HG03135 (cell line): ENCODE results near the gene SLK.

Experiments
- ATAC-seq: cut with Tn5 transposase; IDR thresholded peaks from one replicate; pipeline ENCODE4 v1.9.1; 2021; ENCODE audit warnings: mild to moderate bottlenecking, moderate library complexity; ENCODE audit not compliant: unreplicated experiment

The SLK gene

DNA sequence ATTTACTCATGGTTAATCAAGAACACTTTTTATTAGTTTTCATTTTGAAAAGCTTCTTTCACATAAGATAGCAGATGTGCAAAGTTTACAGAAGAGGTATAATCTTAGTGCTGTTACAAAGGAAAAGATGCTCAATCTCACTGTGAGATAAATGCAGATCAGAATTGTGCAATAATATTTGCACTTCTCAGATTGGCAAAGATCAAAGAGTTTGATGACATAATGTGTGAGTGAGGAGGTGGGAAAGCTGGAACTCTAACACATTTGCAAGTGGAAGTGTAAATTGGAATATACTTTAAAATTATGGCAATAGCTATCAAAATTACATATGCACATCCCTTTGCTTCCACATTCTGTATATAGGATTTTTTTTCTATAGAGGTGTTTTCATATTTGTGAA, 27.4 kb upstream of the SLK start:
- no peak for ATAC-seq

DNA sequence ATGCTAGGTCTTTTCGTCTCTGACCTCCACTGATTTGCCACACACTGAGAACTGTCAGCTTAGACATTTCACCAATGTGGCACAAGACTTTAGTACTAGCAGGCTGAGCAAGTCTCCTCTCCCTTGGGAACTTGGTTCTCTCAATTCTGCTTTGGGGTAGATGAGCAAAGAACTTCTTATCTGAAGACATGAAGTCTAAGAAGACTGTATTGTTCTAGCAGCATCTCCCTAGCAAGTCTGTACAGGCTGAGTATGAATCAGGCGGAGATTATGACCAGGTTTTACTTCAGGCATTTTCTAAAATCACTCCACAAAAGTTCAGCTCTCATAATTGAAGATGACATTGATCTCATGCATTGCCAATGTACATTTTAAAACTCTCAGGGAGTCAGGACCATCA, 25.1 kb upstream of the SLK start:
- ATAC-seq, result no peak

DNA sequence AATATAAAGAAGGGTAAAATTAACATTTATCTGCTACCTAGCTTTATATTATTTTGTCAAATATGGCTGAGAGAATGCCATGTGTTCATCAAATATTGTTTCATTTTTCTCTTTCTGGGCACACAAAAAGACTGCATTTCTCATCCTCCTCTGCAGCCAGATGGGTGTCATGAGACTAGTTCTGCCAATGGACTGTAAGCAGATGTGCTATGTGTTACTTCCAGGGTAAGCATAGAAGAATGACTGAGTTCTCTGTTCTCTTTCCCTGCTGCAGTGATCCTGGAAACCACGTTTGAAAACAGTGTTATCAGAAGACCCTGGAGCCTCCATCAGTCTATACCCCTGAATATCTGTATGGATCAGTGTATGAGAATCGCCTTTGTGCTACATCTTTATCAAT, 24.1 kb upstream of the SLK start:
- ATAC-seq, result no peak

DNA sequence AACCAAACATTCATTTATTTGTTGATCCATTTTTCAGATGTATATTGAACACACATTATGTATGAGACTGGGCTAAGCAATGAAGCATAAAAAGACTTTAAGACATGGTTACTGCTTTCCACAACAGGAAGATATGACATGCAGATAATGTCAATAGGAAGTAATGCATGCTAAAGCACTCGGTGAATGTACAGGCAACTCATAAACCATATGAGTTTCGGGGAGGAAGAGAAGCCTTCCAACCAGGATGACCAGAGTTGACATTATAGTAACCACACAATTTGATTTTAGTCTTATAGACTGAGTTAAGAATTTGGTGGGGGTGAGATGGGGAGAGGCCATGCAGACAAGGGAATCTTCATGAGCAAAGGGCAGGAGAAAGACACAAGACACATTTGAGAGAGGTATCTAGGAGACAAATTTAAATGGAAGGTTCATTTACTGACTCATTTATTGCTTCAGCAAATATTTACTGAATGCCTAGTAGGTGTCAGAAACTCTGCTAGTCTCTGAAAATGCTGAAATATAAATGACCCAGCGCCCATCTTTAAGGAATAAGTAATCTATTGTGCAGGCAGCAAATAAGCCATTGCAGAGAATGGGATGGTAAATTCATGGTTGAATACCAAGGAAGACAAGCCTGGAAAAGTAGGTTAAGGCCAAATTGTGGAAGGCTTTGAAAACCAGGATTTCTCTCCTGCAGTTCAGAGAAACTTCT, 19.0 kb upstream of the SLK start:
- ATAC-seq, result no peak

DNA sequence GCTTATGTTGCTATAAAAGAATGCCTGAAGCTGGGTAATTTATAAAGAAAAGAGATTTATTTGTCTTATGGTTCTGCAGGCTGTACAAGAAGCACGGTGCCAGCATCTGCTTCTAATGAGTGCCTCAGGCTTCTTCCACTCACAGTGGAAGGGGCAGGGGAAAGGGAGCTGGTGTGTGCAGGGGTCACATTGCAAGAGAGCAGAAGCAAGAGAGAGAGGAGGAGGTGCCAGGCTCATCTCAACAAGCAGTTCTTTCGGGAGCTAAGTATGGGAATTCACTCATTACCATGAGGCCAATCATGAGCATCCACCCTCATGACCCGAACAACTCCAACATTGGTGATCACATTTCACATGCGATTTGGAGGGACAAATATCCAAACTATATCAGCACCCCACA, 17.2 kb upstream of the SLK start:
- no peak for ATAC-seq

DNA sequence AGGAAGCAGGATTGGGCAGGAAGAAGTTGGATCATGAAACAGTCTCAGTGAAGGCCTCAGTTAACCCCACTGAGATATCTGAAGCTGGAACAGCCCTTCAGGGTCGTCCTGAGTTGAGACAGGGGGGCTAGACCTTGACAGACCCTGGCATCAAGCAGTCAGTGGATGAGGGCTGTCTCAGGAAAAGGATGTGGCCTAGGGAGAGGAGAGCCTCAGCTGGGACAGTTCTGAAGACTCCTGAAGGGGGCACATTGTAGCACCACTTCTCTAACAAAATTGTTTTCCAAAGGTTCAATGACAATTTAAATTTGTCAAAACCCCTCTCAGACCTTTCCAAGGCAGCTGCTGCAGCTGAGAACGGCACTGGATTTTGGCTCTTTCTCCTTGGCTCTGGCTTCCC, 15.8 kb upstream of the SLK start:
- ATAC-seq, result no peak

DNA sequence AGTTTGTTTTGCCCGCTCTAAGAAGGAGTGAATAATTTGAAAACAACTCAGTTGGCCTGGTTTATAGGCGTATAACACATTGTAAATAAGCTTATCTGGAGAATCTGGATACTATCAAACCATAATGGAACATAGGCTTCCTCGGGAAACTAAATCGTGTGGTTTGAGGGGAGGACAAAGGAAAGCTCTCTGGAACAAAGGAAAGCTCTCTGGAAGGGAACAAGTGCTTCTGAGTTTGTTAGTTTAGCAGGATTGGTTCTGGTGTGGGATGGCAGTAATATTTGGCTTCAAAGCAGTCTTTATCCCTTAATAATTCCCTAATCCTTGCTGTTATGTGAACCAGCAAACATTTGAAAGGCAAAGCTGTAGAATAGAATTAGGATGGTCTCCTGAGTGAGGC, 15.0 kb upstream of the SLK start:
- no peak for ATAC-seq

DNA sequence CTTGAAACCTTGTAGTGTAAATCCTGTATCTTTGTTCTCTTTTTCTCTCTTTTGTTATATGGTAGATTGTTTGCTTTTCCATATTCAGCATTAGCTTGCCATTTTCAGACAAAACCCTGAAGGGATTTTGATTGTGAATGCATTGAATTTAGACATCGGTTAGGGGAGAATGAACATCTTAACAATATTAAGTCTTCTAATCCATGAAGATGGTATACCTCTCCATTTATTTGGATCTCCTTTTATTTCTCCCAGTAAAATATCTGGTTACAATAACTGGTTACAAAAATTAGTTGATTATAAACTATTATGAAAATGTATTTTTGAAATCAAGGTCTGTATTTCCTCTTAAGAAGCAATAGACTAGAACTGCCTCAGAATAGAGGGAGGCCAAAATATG, 12.4 kb upstream of the SLK start:
- ATAC-seq, result no peak

DNA sequence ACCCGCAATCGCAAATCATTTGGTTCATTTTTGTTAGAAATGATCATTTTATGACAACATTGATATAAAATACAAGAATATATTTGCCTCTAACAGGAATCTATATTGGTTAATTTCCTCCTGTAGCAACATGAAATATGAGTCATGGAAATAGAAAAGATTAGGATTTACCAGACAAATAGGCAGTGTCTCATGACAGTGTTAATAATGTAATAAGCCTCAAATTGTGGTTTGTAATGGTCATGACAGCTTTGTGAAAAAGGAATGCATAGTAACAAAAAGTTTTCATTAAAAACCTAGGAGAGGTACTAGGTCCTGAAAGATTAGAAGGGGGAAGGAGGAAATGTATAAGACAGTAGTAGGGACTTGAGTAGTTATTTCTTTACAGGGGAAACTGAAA, 7.9 kb upstream of the SLK start:
- ATAC-seq, result no peak

DNA sequence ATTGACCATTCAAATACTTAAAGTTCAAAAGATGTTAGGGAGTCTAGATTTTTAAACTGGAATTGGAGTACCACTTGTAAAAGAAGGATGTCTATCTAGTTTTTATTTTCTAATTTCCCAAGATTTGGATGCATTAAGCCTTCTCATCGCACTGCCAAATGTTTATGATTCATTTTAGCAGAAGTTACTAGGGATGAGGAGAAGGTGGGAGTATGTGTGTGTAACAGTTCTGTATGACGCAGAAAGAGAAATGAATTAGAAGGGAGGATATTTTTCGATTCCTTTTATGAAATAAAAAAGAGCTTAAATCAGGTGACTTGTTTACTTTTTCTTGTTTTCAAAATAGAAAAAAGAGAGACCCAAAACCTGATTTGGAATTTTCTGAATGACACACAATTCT, 6.8 kb upstream of the SLK start:
- ATAC-seq, result no peak

DNA sequence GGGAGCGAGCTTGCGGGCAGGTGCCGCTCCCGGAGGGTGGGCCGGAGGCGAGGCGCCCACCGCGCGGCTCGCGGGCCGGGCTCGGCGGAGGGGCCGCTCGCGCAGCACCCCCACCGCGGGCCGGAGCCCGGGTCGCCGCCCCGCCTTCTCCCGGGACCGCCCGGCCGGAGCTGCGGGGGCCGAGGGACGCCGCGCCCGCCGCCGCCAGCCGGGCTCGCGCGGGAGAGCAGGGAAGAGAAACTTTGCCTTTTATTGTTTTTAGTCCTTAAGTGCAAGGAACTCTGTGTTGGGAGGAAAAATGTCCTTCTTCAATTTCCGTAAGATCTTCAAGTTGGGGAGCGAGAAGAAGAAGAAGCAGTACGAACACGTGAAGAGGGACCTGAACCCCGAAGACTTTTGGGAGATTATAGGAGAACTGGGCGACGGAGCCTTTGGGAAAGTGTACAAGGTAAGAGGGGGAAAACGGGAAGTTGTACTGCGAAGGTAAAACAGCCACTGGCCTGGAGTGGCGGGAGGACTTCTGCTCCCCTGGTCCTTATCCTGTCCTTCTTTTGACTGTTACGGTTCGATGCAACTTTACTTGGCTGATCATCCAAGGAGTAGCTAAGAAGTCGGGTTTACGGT, 620 bp downstream of the SLK start:
- ATAC-seq, result peak; percentile 41

DNA sequence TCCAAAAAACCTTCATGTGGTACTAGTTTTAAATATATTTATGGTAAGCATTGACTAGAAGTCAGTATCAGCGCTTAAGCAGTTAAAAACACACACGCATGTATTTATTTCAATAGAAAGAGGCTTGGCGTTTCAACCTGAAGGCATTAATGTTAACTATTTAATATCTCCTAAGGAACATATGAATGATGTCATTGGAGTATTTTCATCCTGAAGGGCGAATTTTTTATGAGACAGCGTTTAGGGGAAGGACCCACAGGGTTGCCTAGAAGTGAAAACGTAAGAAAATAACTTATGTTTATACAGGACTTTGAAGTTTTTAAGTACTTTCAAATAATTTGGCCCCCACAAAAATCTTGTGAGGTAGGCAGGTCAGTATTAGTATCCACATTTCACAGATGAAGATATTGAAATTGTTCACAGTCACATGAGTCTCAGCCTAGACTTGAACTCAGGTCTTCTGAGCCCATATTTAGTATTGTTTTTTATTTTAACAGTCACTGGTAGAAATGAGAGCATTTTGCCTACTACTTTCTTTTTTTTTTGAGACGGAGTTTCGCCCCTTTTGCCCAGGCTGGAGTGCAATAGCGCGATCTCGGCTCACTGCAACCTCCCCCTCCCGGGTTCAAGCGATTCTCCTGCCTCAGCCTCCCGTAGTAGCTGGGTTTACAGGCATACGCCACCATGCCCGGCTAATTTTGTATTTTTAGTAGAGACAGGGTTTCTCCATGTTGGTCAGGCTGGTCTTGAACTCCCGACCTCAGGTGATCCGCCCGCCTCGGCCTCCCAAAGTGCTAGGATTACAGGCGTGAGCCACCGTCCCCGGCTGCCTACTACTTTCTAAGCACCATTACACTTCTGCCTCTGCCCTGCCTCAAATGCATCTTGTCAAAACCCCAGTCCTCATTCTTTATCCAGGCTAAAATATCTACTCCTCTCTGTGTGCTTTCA, 1.8 kb downstream of the SLK start:
- ATAC-seq, result no peak

DNA sequence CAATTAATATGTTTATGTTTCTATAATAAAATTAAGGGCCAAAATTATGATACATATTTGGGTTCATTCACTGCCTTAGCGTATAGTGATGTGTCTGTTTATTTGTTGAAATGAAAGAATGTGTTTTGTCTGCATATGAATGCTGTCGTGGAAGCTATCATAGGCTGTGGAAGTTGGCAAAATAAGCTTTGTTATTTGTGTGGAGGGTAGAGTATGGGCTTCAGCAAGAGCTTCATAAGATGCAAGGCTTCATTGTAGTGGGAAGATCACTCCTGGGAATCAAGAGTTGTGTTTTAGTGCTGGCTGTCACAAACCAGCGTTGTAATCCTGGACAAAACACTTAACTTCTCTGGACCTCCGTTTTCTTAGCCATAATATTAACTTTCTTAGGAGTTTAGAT, 2.5 kb downstream of the SLK start:
- ATAC-seq, result no peak

DNA sequence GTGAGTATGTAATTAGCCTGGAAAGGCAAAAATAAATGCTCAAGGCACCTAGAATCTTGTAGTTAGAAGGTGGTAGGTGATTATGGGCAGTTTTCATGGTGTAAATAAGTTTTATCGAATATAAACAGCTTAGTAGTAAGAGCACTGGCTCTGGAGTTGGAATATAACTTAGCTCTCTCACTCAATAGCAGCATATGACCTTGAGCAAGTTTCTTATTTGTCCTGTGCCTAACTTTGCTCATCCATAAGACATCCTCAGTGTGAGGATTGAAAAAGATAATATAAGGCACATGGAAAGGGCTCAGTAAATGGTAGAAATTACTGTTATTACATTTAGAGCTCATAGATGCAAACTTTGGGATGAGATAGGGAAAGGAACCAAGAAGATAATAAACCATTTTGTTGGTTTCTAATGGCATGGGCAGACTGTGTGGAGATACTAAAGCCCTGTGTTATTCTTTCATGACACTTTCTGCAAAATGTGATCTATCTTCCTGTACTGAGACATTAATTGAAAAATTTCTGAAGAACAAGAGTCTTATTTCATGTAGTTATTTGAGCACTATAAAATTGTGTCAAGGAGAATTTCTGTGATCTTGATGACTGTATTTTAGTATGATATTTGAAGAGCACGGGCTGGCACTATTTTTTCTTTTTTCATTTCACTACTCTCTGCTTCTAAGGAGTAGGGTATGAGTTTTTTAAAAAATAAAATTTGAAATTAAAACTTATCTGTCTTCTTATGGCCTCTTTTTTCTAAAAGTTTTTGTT, 3.1 kb downstream of the SLK start:
- no peak for ATAC-seq

DNA sequence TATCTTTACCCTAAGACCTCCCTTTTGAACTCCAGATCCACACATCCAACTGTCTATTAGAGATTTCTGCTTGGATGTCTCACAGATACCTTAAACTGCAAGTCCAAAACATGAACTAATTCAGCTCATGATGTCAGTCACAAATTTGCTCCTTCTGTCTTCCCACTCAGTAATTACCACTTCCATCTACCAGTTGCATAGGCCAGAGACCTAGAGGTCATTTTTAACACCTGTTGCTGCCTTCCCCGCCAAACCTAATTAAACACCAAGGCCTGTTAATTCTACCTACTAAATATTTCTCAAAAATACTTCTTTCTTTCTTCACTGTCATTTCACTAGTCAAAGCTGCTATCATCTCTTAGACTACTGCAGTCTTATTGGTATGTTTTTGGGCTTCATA, 8.2 kb downstream of the SLK start:
- ATAC-seq, result no peak

DNA sequence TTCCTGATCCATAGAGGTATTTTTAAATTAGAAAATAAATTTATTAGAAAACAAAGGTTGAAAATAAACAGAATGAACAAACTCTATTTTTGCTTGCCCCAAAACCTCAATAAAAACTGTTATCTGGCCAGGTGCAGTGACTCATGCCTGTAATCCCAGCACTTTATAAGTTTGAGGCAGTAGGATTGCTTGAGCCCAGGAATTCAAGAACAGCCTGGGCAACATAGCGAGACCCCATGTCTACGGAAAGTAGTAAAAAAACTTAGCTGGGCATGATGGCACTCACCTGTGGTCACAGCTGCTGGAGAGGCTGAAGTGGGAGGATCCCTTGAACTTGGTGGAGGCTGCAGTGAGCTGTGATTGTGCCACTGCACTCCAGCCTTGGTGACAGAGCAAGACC, 10.3 kb downstream of the SLK start:
- ATAC-seq, result no peak

DNA sequence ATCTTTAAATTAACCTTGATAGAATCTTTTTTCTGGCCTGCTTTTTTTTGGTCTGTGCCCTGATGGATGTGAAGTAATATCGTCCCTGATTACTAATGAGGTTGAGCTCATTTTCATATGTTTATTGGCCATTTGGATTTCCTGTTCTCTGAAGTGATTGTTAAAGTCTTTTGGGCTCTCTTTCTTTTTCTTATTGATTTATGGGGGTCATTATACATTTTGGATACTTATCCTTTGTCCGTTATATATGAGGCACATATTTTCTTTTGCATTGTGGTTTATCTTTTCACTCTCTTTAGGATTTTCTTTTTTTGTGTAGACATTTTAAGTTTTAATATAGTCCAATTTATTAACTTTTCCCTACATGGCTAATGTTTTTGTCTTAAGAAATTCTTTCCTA, 12.6 kb downstream of the SLK start:
- ATAC-seq, result no peak

DNA sequence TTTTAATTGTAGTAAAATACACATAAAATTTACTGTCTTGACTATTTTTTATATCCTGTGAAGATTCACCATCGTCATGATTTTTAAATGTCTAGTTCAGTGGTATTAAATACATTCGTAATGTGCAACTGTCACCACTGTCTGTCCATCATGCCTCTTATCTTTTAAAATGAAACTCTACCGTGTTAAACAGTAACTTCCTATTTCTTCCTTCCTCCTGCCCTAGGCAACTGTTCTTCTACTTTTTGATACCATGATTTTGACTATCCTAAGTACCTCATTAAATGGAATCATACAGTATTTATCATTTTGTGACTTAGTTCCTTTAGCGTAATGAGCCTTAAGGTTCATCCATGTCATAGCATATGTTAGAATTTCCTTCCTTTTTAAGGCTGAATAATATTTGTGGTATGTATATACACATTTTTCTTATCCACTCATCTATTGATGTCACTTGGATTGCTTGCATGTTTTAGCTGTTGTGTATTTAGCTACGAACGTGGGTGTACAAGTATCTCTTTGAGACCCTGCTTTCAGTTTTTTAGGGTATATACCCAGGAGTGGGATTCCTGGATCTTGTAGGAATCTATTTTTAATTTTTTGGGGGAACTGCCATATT, 13.5 kb downstream of the SLK start:
- ATAC-seq, result no peak

DNA sequence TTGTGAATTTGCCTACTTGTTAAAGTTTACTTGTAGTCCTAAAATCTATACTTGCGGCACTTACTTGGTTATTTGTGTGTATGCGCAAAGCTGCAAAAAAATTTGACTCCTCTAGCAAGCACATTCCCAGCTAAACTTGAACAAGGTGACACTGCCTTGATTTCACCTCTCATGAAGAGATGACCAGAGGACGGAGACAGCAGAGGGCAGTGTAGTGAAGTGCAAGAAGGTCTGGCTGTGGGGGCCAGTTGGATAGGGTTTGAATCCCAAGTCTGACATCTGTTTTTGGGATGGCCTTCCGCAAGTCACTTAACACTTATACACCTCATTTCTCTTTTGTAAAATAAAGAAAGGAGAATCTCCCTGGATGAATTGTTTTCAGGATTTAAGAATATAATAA, 15.7 kb downstream of the SLK start:
- ATAC-seq, result no peak

DNA sequence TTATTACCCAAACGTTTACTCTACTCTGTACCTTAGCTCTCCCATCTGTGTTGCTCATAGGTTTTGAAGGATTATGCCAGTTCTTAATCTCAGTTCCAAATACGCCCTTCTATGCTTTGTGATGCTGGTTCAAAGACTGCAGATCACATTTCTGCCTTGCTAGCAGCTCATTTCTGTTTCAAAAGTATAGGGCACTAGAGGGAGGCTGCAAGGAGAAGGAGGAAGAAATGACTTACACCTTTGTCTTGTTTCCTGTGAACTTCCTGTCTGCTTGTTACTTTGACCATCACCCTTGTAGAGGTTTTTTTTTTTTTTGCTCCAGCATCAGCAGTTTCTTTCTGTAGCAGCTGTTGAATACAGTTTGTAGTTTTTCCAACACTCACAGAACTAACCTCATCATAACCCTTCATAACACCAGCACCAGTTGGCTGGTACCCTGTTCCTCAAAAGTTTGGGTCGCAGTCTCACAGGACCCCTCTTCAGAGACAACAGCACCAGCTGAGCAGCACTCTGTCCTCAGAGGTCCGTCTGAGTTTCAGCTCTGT, 16.5 kb downstream of the SLK start:
- ATAC-seq, result peak; percentile 82
